ENCODE data around the gene CHPF2. TPM values are rescaled to one million over a fixed set of nuclear protein-coding genes. Genes with fewer than 3 reads are reported as not detected.

The CHPF2 gene
- total and polyA plus RNA-seq, 10 donors: 16.3 to 55.4 (median 43.7) TPM

DNA sequence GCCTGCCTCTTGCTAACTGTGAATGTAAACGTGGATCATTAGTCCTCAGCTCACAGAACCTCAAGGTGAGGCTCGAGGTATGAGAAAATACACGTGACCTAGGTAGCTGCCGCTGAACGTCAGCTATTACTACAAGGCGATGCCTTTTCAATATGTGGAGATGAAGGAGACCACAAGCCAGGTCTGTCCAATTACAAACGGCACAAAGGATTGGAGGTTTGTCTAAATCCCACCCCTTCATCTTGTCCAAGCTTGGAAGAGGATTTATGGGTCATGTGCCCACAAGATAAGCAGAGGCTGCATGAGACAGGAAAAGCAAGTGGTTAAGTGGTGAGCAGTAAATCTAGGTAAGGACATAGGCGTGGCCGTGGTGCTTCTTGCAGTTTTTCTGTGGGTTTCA lies 25.4 kb upstream of the CHPF2 start:
- H3K27ac ChIP-seq: peak overlapping the region in 2 of 8 donors; percentile 46 to 49
- peak; percentile 4 for DNase-seq
- peaks cover 0 to 3% (median 0%) of the 10 kb centered on the region in 6 donors for H3K36me3 ChIP-seq
- TF ChIP-seq POLR2AphosphoS5 (IDR thresholded peaks at IDR 0.05) (no peak), POLR2A (IDR thresholded peaks at IDR 0.05) (no peak)
- TF ChIP-seq, protein P1, sequence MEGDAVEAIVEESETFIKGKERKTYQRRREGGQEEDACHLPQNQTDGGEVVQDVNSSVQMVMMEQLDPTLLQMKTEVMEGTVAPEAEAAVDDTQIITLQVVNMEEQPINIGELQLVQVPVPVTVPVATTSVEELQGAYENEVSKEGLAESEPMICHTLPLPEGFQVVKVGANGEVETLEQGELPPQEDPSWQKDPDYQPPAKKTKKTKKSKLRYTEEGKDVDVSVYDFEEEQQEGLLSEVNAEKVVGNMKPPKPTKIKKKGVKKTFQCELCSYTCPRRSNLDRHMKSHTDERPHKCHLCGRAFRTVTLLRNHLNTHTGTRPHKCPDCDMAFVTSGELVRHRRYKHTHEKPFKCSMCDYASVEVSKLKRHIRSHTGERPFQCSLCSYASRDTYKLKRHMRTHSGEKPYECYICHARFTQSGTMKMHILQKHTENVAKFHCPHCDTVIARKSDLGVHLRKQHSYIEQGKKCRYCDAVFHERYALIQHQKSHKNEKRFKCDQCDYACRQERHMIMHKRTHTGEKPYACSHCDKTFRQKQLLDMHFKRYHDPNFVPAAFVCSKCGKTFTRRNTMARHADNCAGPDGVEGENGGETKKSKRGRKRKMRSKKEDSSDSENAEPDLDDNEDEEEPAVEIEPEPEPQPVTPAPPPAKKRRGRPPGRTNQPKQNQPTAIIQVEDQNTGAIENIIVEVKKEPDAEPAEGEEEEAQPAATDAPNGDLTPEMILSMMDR (IDR thresholded peaks at IDR 0.05 in 8 of 11, conservative IDR thresholded peaks at IDR 0.05 in 3 of 11): no peak
- intact Hi-C loops (cut with DNase I; ENCODE audit: low total_unique reads): no loop called here
- peaks cover 0 to 16% (median 0%) of the 10 kb centered on the region in 6 donors for H3K4me1 ChIP-seq
- no peaks in the 10 kb centered on the region for H3K9me3 ChIP-seq
- peaks cover 0 to 52% (median 12%) of the 10 kb centered on the region in 7 donors for H3K27me3 ChIP-seq (replicated peaks in 1 of 7)
- 13 to 44% (median 20%) methylated on average over 9 of the region's 9 CpGs for WGBS, 5 donors
- no peak overlapping the region for H3K4me3 ChIP-seq

DNA sequence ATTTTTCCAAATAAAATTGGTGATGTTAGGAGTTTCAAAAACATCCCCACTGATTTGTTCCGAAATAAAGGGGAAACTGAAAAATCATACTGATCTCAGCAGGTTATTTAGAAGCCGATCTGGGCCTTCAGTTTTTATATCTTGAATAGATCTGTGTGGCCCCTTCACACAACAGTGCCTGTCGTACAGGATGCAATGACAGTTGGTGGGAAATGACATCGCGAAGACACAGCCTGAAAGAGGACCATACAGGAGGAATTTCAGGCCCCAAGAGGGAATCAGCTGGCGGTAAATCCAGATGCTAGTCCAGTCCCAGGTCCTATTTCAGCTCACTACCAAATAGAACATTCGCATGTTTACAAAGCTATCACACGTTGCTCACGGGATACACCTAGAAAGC lies 25.0 kb upstream of the CHPF2 start:
- WGBS, 5 donors: 21 to 43% (median 28%) methylated on average over 9 of the region's 9 CpGs
- Histone ChIP-seq H3K4me3 (no peak overlapping the region), H3K9me3 (no peaks in the 10 kb centered on the region), H3K4me1 (peaks cover 0 to 16% (median 0%) of the 10 kb centered on the region in 6 donors), H3K27ac (peak overlapping the region in 3 of 8 donors; percentile 11 to 49 (median 26)), H3K36me3 (peaks cover 0 to 7% (median 3%) of the 10 kb centered on the region in 6 donors), H3K27me3 (replicated peaks in 1 of 7) (peaks cover 0 to 52% (median 12%) of the 10 kb centered on the region in 7 donors)
- no peak for TF ChIP-seq POLR2A (IDR thresholded peaks at IDR 0.05)
- TF ChIP-seq POLR2AphosphoS5 (IDR thresholded peaks at IDR 0.05): no peak
- TF ChIP-seq, protein P1 (IDR thresholded peaks at IDR 0.05 in 8 of 11, conservative IDR thresholded peaks at IDR 0.05 in 3 of 11): no peak
- no peak for DNase-seq
- intact Hi-C loops (cut with DNase I; ENCODE audit: low total_unique reads): no loop called here

DNA sequence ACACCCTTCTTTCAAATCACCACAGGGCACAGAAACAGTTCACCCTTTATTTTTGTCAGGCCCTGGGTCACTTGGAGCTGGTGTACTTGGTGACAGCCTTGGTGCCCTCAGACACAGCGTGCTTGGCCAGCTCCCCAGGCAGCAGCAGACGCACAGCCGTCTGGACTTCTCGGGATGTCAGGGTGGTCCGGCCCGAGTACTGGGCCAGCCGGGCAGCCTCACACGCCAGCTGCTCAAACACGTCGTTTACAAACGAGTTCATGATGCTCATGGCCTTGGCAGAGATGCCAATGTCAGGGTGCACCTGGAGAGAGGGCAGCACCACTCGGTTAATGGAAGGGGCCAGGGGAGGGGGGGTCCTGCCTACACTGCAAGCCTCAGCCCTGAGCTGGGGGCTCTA lies 24.5 kb upstream of the CHPF2 start:
- DNase-seq: peak; percentile 63
- intact Hi-C loops (cut with DNase I; ENCODE audit: low total_unique reads): no loop called here
- WGBS, 5 donors: 73 to 85% (median 81%) methylated on average over 6 to 12 of the region's 12 CpGs

DNA sequence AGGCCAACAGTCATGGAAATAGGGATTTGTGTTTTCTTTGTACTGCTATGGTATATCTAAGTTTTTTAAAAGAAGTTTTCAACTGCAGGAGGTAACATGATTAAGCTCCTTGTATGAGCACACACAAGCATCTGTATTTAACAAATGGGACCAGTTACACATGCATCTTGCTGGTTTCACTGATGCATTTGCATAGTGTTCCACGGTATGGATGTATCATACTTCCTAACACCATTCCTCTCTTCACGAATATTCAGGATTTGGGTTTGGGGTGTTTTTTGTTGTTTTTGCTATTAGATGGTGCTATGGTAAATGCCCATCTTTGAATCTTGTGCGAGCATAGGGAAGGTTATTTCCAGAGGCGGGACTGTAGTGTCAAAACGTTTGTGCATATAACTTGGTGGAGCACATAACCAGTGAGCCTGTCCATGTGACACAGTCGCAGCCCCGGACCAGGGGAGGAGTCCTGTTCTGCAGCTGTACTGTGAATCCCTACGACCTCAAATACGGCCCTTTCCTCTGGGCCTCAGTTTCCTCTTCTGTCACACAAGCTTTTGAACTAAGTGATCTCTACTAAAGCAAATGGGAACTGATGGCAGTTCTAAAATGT lies 23.9 kb upstream of the CHPF2 start:
- Histone ChIP-seq H3K36me3 (peaks cover 0 to 18% (median 14%) of the 10 kb centered on the region in 6 donors), H3K4me1 (peaks cover 0 to 16% (median 0%) of the 10 kb centered on the region in 6 donors), H3K27me3 (replicated peaks in 1 of 7) (peaks cover 0 to 47% (median 12%) of the 10 kb centered on the region in 7 donors), H3K9me3 (no peaks in the 10 kb centered on the region), H3K4me3 (no peak overlapping the region), H3K27ac (peak overlapping the region in 2 of 8 donors; percentile 26 to 49)
- TF ChIP-seq POLR2AphosphoS5 (IDR thresholded peaks at IDR 0.05) (no peak), POLR2A (IDR thresholded peaks at IDR 0.05) (no peak)
- TF ChIP-seq, protein P1 (IDR thresholded peaks at IDR 0.05 in 8 of 11, conservative IDR thresholded peaks at IDR 0.05 in 3 of 11): no peak
- intact Hi-C loops (cut with DNase I; ENCODE audit: low total_unique reads): no loop called here
- peak; percentile 30 for DNase-seq
- WGBS, 5 donors: 73 to 79% (median 78%) methylated on average over 9 of the region's 9 CpGs

More for the DNA sequence above, 24.5 kb upstream of the CHPF2 start:
- Histone ChIP-seq H3K4me1 (peaks cover 0 to 16% (median 0%) of the 10 kb centered on the region in 6 donors), H3K36me3 (peaks cover 0 to 12% (median 8%) of the 10 kb centered on the region in 6 donors), H3K4me3 (no peak overlapping the region), H3K9me3 (no peaks in the 10 kb centered on the region), H3K27ac (peak overlapping the region in 3 of 8 donors; percentile 11 to 49 (median 26)), H3K27me3 (replicated peaks in 1 of 7) (peaks cover 0 to 52% (median 12%) of the 10 kb centered on the region in 7 donors)
- TF ChIP-seq, protein P1 (IDR thresholded peaks at IDR 0.05 in 8 of 11, conservative IDR thresholded peaks at IDR 0.05 in 3 of 11): no peak
- TF ChIP-seq POLR2AphosphoS5 (IDR thresholded peaks at IDR 0.05): peak in 1 of 3 donors; percentile 30

Measured in spleen (tissue), 11 donors.